Effector CD4-positive, alpha-beta T cell (primary cell): ENCODE measurements around the gene ABHD12.

ENCODE experiments used
- DNase-seq: peaks from one replicate; pipeline ENCODE4 v3.0.0-alpha.2; 2020

Gene ABHD12

GRCh38 chr20:25303292-25304024 is 87.2 kb downstream of the ABHD12 start:
- no peak for DNase-seq

GRCh38 chr20:25302596-25302995 is 88.0 kb downstream of the ABHD12 start:
- no peak for DNase-seq

GRCh38 chr20:25301357-25301920 is 89.2 kb downstream of the ABHD12 start:
- no peak for DNase-seq

- DNase-seq, result no peak
Observed at GRCh38 chr20:25300496-25301170, 90.0 kb downstream of the ABHD12 start.

- no peak for DNase-seq
Observed at GRCh38 chr20:25299806-25300205, 90.8 kb downstream of the ABHD12 start.

GRCh38 chr20:25297141-25297905 is 93.3 kb downstream of the ABHD12 start:
- DNase-seq, result no peak

- no peak for DNase-seq
Observed at GRCh38 chr20:25296094-25297093, 94.2 kb downstream of the ABHD12 start.

- DNase-seq, result no peak
Observed at GRCh38 chr20:25295386-25296093, 95.1 kb downstream of the ABHD12 start.

GRCh38 chr20:25294459-25295385 is 95.9 kb downstream of the ABHD12 start:
- peak; percentile 39 for DNase-seq

- DNase-seq, result no peak
Observed at GRCh38 chr20:25293910-25294458, 96.7 kb downstream of the ABHD12 start.

- no peak for DNase-seq
Observed at GRCh38 chr20:25293507-25293906, 97.1 kb downstream of the ABHD12 start.

GRCh38 chr20:25292176-25292891 is 98.3 kb downstream of the ABHD12 start:
- no peak for DNase-seq

GRCh38 chr20:25291432-25292133 is 99.1 kb downstream of the ABHD12 start:
- no peak for DNase-seq

- DNase-seq, result no peak
Observed at GRCh38 chr20:25290646-25291431, 99.8 kb downstream of the ABHD12 start.

- no peak for DNase-seq
Observed at GRCh38 chr20:25289886-25290597, 100.6 kb downstream of the ABHD12 start.

GRCh38 chr20:25288291-25289181 is 102.1 kb downstream of the ABHD12 start:
- no peak for DNase-seq
